Esophagus muscularis mucosa (tissue), 4 donors: ENCODE results near the gene FANCC. TPM values are rescaled to one million over a fixed set of nuclear protein-coding genes. Genes with fewer than 3 reads are reported as not detected.

Experiments used
- DNase-seq: peaks from one replicate; pipeline ENCODE4 v3.0.0-alpha.2; 2017; ENCODE audit errors: extremely low spot score
- H3K27ac ChIP-seq, 4 donors: fragments of 200-600 bp; sonication (generic); replicated peaks in 1 of 4; 1 replicate in 3 of 4; 2 replicates in 1 of 4; pipeline ENCODE4 v1.5.1; 2016 to 2019; ENCODE audit warnings: mild to moderate bottlenecking in 1 of 4
- H3K27me3 ChIP-seq, 4 donors: fragments of 200-600 bp; sonication (generic); one replicate each; pipeline versions ENCODE4 v1.5.1 to v1.6.0; 2016 to 2019
- H3K36me3 ChIP-seq, 4 donors: fragments of 200-600 bp; sonication (generic); one replicate each; pipeline ENCODE4 v1.5.1; 2016 to 2019
- H3K4me1 ChIP-seq, 4 donors: fragments of 200-600 bp; sonication (generic); one replicate each; pipeline ENCODE4 v1.5.1; 2016 to 2019
- H3K4me3 ChIP-seq, 4 donors: fragments of 200-600 bp; sonication (generic); 1 replicate in 2 of 4; 2 replicates in 2 of 4; pipeline ENCODE4 v1.5.1; 2016 to 2019; ENCODE audit warnings: mild to moderate bottlenecking in 4 of 4, moderate library complexity in 1 of 4
- H3K9me3 ChIP-seq, 4 donors: fragments of 200-600 bp; sonication (generic); 1 replicate in 3 of 4; 2 replicates in 1 of 4; pipeline ENCODE4 v1.5.1; 2016 to 2019
- CTCF ChIP-seq, 3 experiments: fragments of 200-600 bp in 2 of 3; fragments of 450-650 bp in 1 of 3; sonication (generic) in 2 of 3; IDR thresholded peaks; one replicate each; pipeline ENCODE4 v1.5.1; 2017 to 2019; ENCODE audit warnings: antibody characterized with exemption in 3 of 3, mild to moderate bottlenecking in 2 of 3, moderate library complexity in 1 of 3
- EP300 ChIP-seq: sonication (generic); formaldehyde crosslinking; IDR thresholded peaks from one replicate; pipeline ENCODE4 v1.6.1; 2017; ENCODE audit warnings: antibody characterized with exemption
- POLR2A ChIP-seq: fragments of 450-650 bp; IDR thresholded peaks from one replicate; pipeline ENCODE4 v1.6.1; 2017; ENCODE audit warnings: antibody characterized with exemption, moderate library complexity, mild to moderate bottlenecking, low read depth
- POLR2AphosphoS5 ChIP-seq, 2 donors: sonication (generic); formaldehyde crosslinking; IDR thresholded peaks; one replicate each; pipeline ENCODE4 v1.6.1; 2017; ENCODE audit warnings: antibody characterized with exemption in 2 of 2
- WGBS: methylation state at CpG from one replicate; pipeline ENCODE4 v1.1.5; 2018; 5-methylcytosine and 5-hydroxymethylcytosine counted together
- intact Hi-C: fragments of 100-400 bp; cut with DNase I; formaldehyde crosslinking; loops from one replicate; pipeline ENCODE4 v1.15.1; 2023
- total RNA-seq, 4 donors: library from RNA; depleted of rRNA; stranded (reverse); fragments of >200 nt; gene quantifications; one replicate each; pipeline versions ENCODE4 v1.1.0 to v1.2.1, GENCODE V29; 2016

Gene FANCC
- total RNA-seq, 4 donors from 2014 or later, result 5.3 to 9.5 (median 6.8) TPM

GRCh38 chr9:95264954-95265615 is 52.4 kb downstream of the FANCC start:
- no peaks in the 10 kb centered on the region for H3K36me3 ChIP-seq
- intact Hi-C loops, result loop anchor here (5.0 to 10.0 kb wide), 3 partner anchors 60 to 583 kb away; no protein-coding TSS in a partner anchor
- peak in 2 of 3 experiments; percentile 16 to 36 for TF ChIP-seq CTCF (IDR thresholded peaks at IDR 0.05)
- TF ChIP-seq POLR2AphosphoS5 (IDR thresholded peaks at IDR 0.05), result no peak

GRCh38 chr9:95261890-95262289 is 55.6 kb downstream of the FANCC start:
- Histone ChIP-seq H3K27me3 (no peaks in the 10 kb centered on the region), H3K36me3 (no peaks in the 10 kb centered on the region), H3K4me3 (no peak overlapping the region), H3K27ac (no peak overlapping the region), H3K9me3 (no peaks in the 10 kb centered on the region), H3K4me1 (peaks cover 0 to 15% (median 7%) of the 10 kb centered on the region in 4 donors)
- no peak for TF ChIP-seq EP300
- TF ChIP-seq POLR2A, result no peak
- 95% methylated on average over 1 of the region's 1 CpG for WGBS
- no peak for DNase-seq
- intact Hi-C loops, result loop anchor here (10.0 kb wide), 2 partner anchors 57 to 127 kb away; no protein-coding TSS in a partner anchor

More at GRCh38 chr9:95264954-95265615, 52.4 kb downstream of the FANCC start:
- H3K4me3 ChIP-seq, result no peak overlapping the region
- H3K9me3 ChIP-seq, result no peaks in the 10 kb centered on the region
- H3K4me1 ChIP-seq, result peaks cover 3 to 30% (median 19%) of the 10 kb centered on the region in 4 donors
- no peak for DNase-seq
- WGBS, result 79% methylated on average over 5 of the region's 5 CpGs
- no peak overlapping the region for H3K27ac ChIP-seq
- H3K27me3 ChIP-seq, result no peaks in the 10 kb centered on the region

GRCh38 chr9:95250462-95251221 is 66.9 kb downstream of the FANCC start:
- no peak for DNase-seq

GRCh38 chr9:95249986-95250385 is 67.5 kb downstream of the FANCC start:
- intact Hi-C loops, result no loop called here
- no peak for DNase-seq
- no peak for TF ChIP-seq CTCF (IDR thresholded peaks at IDR 0.05)
- TF ChIP-seq POLR2AphosphoS5 (IDR thresholded peaks at IDR 0.05), result no peak
- TF ChIP-seq EP300, result no peak
- TF ChIP-seq POLR2A, result no peak
- no peak overlapping the region for H3K4me3 ChIP-seq
- 69% methylated on average over 2 of the region's 2 CpGs for WGBS
- peaks cover 0 to 19% (median 4%) of the 10 kb centered on the region in 4 donors for H3K36me3 ChIP-seq
- peaks cover 5 to 16% (median 14%) of the 10 kb centered on the region in 4 donors for H3K4me1 ChIP-seq
- no peaks in the 10 kb centered on the region for H3K27me3 ChIP-seq
- H3K27ac ChIP-seq, result no peak overlapping the region
- H3K9me3 ChIP-seq, result no peaks in the 10 kb centered on the region

More at GRCh38 chr9:95250462-95251221, 66.9 kb downstream of the FANCC start:
- Histone ChIP-seq H3K36me3 (peaks cover 0 to 15% (median 4%) of the 10 kb centered on the region in 4 donors), H3K27ac (no peak overlapping the region), H3K4me3 (no peak overlapping the region), H3K9me3 (no peaks in the 10 kb centered on the region), H3K27me3 (no peaks in the 10 kb centered on the region), H3K4me1 (peaks cover 5 to 16% (median 14%) of the 10 kb centered on the region in 4 donors)
- whole genome bisulfite sequencing, result 46% methylated on average over 9 of the region's 9 CpGs
- intact Hi-C loops, result no loop called here
- TF ChIP-seq EP300 (no peak), POLR2A (no peak)

- Histone ChIP-seq H3K9me3 (no peaks in the 10 kb centered on the region), H3K27ac (no peak overlapping the region), H3K4me1 (peaks cover 5 to 16% (median 14%) of the 10 kb centered on the region in 4 donors), H3K27me3 (no peaks in the 10 kb centered on the region), H3K36me3 (peaks cover 0 to 19% (median 4%) of the 10 kb centered on the region in 4 donors), H3K4me3 (no peak overlapping the region)
- intact Hi-C loops, result no loop called here
- WGBS, result 100% methylated on average over 1 of the region's 1 CpG
- peak; percentile 60 for DNase-seq
- TF ChIP-seq POLR2A, result no peak
- TF ChIP-seq CTCF (IDR thresholded peaks at IDR 0.05), result no peak
- no peak for TF ChIP-seq EP300
- no peak for TF ChIP-seq POLR2AphosphoS5 (IDR thresholded peaks at IDR 0.05)
These were observed 71.0 kb downstream of the FANCC start for GRCh38 chr9:95246547-95246946.
